AG04450 (cell line): ENCODE results near the gene DGKI. TPM values are rescaled to one million over a fixed set of nuclear protein-coding genes. Genes with fewer than 3 reads are reported as not detected.

ENCODE experiments used
- CTCF ChIA-PET: fragments of 300-600, 350-600 bp; formaldehyde crosslinking; extraction: SDS; loops from one replicate; lab custom pipeline; 2022; ENCODE audit warnings: antibody characterized with exemption, inconsistent platforms; lab: Charles Lee
- POLR2A ChIA-PET: fragments of 350-600 bp; formaldehyde crosslinking; extraction: SDS; loops from one replicate; lab custom pipeline; 2021; ENCODE audit warnings: antibody characterized with exemption, inconsistent platforms; lab: Yijun Ruan, JAX
- DNase-seq: peaks from one replicate; pipeline ENCODE4 v3.0.0-alpha.2; 2011; ENCODE audit warnings: low read depth, low spot score
- H3K27ac ChIP-seq: one replicate; pipeline ENCODE4 v1.5.1; 2012; ENCODE audit warnings: low read depth, low read length, control low read depth
- H3K27me3 ChIP-seq: one replicate; pipeline ENCODE4 v1.6.0; 2012; ENCODE audit warnings: low read length; ENCODE audit not compliant: control insufficient read depth, insufficient read depth
- H3K4me3 ChIP-seq: 2 replicates; pipeline ENCODE4 v1.5.1; 2011; ENCODE audit warnings: mild to moderate bottlenecking, low read depth, low read length, control low read depth
- H3K9me3 ChIP-seq: 2 replicates; pipeline ENCODE4 v1.5.1; 2012; ENCODE audit warnings: low read length; ENCODE audit not compliant: control insufficient read depth, insufficient read depth
- CTCF ChIP-seq: IDR thresholded peaks from 2 replicates; pipeline ENCODE4 v1.5.1; 2011; ENCODE audit warnings: low read depth, low read length, control low read depth, inconsistent platforms
- polyA plus RNA-seq: library from polyadenylated mRNA; depleted of rRNA; stranded (reverse); fragments of >200 nt; gene quantifications from 2 replicates; pipeline ENCODE4 v1.2.3, GENCODE V29; 2011

Gene DGKI
- polyA plus RNA-seq, 1 experiment = 3.1 TPM

- TF ChIP-seq CTCF = no peak
- H3K4me3 ChIP-seq = no peak overlapping the region
- DNase-seq = peak; percentile 55
- ChIA-PET CTCF (interaction anchor here (0.6 kb wide), 2 partner anchors 37 to 346 kb away, joined by 3 to 5 read pairs; no protein-coding TSS in a partner anchor), POLR2A (no interaction called here)
- peak overlapping the region; percentile 85 for H3K27ac ChIP-seq
- H3K27me3 ChIP-seq = no peaks in the 10 kb centered on the region
- no peaks in the 10 kb centered on the region for H3K9me3 ChIP-seq
Measured at GRCh38 chr7:137538361-137538762, 308.4 kb downstream of the DGKI start.

- Histone ChIP-seq H3K27ac (no peak overlapping the region), H3K4me3 (no peak overlapping the region), H3K9me3 (no peaks in the 10 kb centered on the region), H3K27me3 (no peaks in the 10 kb centered on the region)
- TF ChIP-seq CTCF = no peak
- DNase-seq = no peak
- ChIA-PET CTCF (no interaction called here), POLR2A (no interaction called here)
Measured at GRCh38 chr7:137535579-137535978, 311.2 kb downstream of the DGKI start.

- no peak for TF ChIP-seq CTCF
- Histone ChIP-seq H3K27ac (no peak overlapping the region), H3K9me3 (no peaks in the 10 kb centered on the region), H3K4me3 (no peak overlapping the region), H3K27me3 (no peaks in the 10 kb centered on the region)
- CTCF ChIA-PET = no interaction called here
- DNase-seq = no peak
- POLR2A ChIA-PET = no interaction called here
Measured at GRCh38 chr7:137531671-137532070, 315.1 kb downstream of the DGKI start.

- Histone ChIP-seq H3K9me3 (no peaks in the 10 kb centered on the region), H3K27ac (no peak overlapping the region), H3K27me3 (no peaks in the 10 kb centered on the region), H3K4me3 (no peak overlapping the region)
- ChIA-PET POLR2A (no interaction called here), CTCF (no interaction called here)
- DNase-seq = no peak
- no peak for TF ChIP-seq CTCF
Measured at GRCh38 chr7:137527634-137528033, 319.1 kb downstream of the DGKI start.

- Histone ChIP-seq H3K4me3 (no peak overlapping the region), H3K27ac (no peak overlapping the region), H3K27me3 (no peaks in the 10 kb centered on the region), H3K9me3 (no peaks in the 10 kb centered on the region)
- TF ChIP-seq CTCF = no peak
- no peak for DNase-seq
- CTCF ChIA-PET = no interaction called here
- POLR2A ChIA-PET = no interaction called here
Measured at GRCh38 chr7:137523171-137523570, 323.6 kb downstream of the DGKI start.
